Measurements from ENCODE around the gene USP6NL. TPM values are rescaled to one million over a fixed set of nuclear protein-coding genes. Genes with fewer than 3 reads are reported as not detected.

The USP6NL gene
- polyA plus RNA-seq, 3 donors = 3.2 to 8.8 (median 4.9) TPM

DNA sequence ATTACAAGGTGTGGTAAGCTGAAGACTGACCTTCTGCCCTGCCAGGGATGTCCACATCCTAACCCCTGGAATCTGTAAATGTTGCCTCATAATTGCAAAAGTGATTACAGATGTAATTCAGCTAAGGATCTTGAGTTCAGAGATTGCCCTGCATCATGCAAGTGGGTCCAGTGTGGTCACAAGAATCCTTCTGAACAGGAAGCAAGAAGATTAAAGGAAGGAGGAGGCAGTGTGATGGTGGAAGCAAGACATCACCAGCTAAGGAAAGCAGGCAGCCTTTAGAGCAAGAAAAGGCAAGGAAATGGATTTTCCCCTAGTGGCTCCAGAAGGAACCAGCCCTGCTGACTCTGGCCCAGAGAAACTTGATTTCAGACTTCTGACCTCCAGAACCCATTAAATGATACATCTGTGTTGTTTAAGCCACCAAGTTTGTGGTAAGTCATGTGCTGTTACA is 78.1 kb downstream of the USP6NL start:
- H3K27ac ChIP-seq (ENCODE audit: low read depth, low read length) = no peak overlapping the region

DNA sequence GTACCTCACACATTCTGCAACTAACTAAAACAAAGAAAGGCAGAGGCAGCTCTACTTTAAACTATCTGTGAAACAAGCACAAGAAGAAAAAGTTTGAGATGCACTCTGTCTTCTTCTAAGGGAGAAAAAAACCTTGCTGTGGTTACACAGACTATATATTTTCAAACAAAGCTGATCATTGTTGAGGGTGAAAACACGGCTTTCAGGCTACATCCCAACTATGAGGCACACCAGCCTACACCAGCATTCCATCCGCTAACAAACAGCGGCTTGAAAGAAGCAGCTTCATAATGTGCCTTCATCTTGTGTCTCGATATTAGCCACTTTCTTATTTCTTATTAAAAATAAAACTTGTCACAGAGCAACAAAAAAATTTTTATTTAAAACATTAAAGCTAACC is 79.1 kb downstream of the USP6NL start:
- no peak overlapping the region for H3K27ac ChIP-seq (ENCODE audit: low read depth, low read length)
- 65 to 72% (median 71%) methylated on average over 4 of the region's 4 CpGs for WGBS, 3 donors

DNA sequence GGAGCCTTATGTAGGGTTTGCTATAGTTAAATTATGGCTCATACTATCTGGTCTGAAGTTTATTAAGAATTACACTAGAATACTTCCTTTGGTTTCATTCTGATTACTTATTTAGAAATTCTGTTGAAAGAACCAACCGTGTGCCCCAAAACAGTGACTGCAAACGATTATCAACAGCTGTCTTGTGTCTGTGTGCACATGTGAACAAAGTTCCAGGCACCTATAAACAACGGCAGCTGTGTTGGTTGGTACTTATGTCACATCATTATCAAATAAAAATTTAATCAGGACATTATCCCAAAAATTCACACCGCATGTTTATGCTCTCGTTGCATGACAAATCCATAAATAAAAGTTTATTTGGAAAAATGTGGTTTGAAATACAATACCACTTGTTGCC is 80.6 kb downstream of the USP6NL start:
- no peak overlapping the region for H3K27ac ChIP-seq (ENCODE audit: low read depth, low read length)
- 49 to 78% (median 72%) methylated on average over 5 of the region's 5 CpGs for WGBS, 3 donors

DNA sequence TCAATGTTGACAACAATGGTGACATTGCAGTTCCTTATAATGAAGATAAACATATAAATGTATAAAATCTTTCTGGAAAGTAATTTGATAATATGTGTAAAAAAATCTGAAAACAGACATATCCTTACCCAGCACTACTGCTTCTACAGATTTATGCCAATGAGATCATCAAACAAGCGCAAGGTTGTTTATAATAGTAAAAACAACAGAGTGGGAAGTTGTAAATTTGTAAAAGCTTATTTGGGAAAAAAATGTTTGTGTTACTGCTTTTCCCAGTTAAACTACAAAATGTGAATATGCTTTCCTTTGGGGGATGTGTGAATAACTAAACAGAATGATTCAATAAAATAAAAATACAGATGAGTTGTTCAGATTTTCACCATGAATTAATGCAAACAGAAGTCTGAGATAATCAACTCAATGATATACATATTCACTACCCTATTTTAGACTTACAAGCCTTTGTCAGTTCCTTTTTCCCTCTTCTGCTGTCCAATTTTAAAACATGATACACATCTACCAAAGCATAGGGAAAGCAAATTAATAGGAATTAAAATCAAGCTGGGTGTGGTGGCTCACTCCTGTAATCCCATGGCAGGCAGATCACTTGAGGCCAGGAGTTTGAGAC is 82.1 kb downstream of the USP6NL start:
- H3K27ac ChIP-seq (ENCODE audit: low read depth, low read length) = no peak overlapping the region
- 90 to 100% (median 90%) methylated on average over 1 of the region's 1 CpG for WGBS, 3 donors

DNA sequence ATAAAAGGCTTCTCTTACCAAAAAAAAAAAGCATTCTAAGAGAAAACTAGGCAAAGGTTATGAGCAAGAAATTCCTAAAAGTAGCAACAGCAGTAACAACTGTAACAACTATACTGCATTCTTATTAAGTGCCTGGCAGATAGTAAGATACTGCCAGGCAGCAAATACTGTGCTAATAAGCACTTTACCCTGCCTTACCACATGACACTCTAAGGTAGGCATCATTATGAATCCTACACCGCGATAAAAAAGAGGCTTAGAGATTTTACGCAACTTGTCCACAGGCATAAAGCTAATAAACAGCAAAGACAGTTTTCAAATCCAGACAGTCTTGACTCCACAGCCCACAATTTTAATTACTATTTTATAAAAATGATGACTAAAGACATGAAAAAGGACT is 83.2 kb downstream of the USP6NL start:
- WGBS, 3 donors = 86 to 91% (median 87%) methylated on average over 3 of the region's 3 CpGs
- H3K27ac ChIP-seq (ENCODE audit: low read depth, low read length) = no peak overlapping the region

DNA sequence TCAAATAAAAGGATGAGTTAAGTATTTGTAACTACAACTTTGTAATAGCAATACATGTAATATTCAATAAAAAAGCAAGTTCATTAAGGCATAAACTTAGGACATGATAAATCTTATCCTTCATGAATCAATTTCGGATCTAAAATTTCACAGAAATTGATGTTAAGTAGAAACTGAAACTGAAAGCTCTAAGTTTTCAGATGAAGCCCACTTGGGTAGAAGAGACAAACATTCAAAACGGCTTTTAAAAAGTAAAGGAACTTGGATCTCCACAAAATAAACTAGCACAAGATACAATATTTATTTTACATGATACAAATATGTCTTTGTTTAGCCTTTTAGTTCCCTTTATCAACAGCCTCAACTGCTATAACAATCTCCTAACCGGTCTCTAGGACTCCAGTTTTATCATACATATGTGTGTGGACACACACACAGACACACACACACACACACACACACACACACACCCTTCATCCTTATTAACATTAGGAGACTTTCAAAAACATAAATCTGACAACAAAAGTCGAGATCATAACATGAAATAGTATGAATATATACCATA is 83.7 kb downstream of the USP6NL start:
- H3K27ac ChIP-seq (ENCODE audit: low read depth, low read length) = no peak overlapping the region
- 27 to 55% (median 31%) methylated on average over 4 of the region's 4 CpGs for WGBS, 3 donors

DNA sequence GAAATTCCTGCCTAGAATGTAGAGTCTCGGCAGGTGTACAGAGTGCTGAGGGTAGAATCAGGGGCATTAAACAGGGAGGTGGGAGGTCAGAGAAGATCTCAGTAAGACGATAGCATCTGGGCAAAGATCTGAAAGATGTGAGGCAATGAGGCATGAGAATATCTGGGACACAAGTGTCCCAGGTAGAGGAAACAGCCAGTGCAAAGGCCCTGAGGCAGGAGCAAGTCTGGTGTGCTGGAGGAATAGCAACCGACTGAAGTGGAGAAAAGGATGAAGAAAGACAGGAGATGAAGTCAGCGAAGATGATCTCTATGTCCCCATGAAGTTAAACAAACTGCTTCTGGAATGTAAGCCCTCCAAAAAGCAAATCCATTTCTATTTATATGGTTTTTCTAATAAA is 84.4 kb downstream of the USP6NL start:
- no peak overlapping the region for H3K27ac ChIP-seq (ENCODE audit: low read depth, low read length)
- 93 to 97% (median 95%) methylated on average over 4 of the region's 4 CpGs for WGBS, 3 donors

DNA sequence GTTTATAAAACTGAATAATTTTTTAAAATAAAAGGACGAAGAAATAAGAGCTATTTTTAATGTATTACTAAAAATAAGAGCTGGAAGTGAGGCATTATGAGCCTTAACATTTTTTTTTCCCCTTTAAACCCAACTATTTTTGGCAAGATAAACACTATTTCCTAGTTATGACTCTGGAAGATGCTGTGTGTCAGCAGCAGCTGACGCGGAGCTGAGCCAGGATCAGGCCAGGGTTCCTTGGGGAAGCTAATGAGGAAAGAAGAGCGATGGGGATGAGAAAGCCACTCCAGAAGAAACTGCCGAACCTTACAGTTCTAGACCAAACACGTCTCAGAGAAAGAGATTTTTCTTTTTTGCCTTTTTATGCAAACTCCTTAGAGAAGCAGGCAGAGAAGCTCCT is 85.9 kb downstream of the USP6NL start:
- WGBS, 3 donors = 60 to 78% (median 67%) methylated on average over 6 of the region's 6 CpGs
- H3K27ac ChIP-seq (ENCODE audit: low read depth, low read length) = no peak overlapping the region

DNA sequence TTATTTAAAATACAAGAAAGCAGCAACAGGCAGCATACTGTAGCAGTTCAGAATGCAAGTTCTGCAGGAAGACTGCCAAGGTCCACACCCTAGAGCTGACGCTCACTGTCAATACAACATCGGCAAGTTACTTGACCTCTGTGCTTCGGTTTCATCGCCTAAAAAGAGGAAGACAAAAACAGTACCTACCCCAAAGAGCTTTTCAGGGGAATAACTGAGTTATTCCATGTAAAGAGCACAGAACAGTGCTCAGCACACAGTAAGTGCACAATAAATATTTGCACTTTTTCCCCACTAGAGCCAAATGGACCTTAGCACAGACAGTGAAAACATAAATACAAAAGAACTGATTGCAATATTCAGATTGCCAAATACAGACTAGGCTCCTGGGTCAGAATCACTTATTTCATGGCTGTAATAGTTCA is 88.6 kb downstream of the USP6NL start:
- WGBS, 3 donors = 28 to 64% (median 53%) methylated on average over 4 of the region's 4 CpGs
- no peak overlapping the region for H3K27ac ChIP-seq (ENCODE audit: low read depth, low read length)

DNA sequence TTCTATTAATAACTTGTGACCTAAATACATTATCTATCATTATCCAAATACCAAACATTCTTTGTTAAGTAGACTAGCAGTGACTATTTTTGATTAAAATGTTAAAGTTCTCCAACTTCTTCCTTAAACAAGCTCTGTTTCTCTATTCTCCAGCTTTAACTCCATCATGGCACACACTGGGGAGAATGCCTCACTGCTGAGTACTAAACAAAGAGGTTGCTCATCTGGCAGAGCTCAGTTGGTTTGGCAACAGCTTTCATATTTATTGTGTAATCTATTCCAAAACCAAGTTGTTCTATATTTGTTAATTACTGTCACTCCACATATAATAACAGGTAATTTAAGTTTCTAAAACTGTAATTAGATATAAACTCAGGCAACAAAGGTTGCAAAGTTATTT is 89.6 kb downstream of the USP6NL start:
- no peak overlapping the region for H3K27ac ChIP-seq (ENCODE audit: low read depth, low read length)

DNA sequence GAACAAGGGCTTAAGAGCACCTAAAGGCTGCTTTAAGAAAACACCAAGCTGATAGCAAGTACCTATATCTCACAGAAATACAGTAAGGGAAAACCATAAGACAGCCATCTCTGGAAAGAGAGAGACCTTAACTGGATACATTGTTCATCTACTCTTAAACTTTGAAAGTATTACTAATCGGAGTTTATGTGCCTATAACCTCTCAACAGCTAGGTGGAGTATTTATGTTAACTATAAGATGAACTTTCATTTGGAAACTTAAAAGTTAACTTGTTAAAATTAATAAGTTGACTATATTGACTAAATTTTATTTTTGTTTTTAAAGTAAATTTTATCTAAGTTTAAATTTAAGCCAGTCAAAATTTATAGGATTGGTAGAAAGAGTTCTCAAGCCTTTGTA is 90.6 kb downstream of the USP6NL start:
- WGBS, 3 donors = 85 to 90% (median 88%) methylated on average over 1 of the region's 1 CpG
- H3K27ac ChIP-seq (ENCODE audit: low read depth, low read length) = no peak overlapping the region

DNA sequence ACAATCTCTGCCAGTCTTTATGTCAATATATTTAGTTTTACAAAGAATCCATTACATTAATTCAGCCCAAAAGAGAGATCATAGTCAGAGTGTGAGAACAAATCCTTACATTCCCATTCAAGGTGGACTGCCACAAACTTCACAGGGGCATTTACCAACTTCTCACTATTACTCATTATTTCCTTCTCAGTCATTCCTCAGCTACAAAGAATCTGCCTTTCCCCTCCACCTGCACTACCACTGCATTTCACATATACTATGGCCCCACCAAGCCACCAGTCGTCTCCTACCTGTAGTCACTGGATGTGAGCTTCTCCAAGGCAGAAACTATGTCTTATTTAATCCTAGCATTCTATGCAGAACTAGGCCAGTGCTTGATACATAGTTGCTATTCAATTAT is 94.3 kb downstream of the USP6NL start:
- 42 to 96% (median 92%) methylated on average over 1 of the region's 1 CpG for WGBS, 3 donors
- no peak overlapping the region for H3K27ac ChIP-seq (ENCODE audit: low read depth, low read length)

DNA sequence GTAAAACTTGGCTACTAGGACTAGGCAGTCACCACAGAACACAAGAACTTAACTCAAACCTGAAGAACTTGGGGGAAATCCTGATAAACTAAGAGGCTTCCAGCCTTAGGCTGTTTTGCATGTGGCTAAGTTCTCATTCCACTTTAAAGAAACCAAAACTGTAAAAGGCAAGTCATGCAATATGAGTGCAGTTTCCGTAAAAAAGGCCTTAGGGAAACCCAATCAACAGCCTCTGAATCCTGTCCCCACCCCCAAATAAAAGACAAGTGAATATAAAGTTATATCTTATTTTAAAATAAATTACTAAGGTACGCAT is 95.1 kb downstream of the USP6NL start:
- no peak overlapping the region for H3K27ac ChIP-seq (ENCODE audit: low read depth, low read length)
- WGBS, 3 donors = 74 to 84% (median 76%) methylated on average over 2 of the region's 2 CpGs

DNA sequence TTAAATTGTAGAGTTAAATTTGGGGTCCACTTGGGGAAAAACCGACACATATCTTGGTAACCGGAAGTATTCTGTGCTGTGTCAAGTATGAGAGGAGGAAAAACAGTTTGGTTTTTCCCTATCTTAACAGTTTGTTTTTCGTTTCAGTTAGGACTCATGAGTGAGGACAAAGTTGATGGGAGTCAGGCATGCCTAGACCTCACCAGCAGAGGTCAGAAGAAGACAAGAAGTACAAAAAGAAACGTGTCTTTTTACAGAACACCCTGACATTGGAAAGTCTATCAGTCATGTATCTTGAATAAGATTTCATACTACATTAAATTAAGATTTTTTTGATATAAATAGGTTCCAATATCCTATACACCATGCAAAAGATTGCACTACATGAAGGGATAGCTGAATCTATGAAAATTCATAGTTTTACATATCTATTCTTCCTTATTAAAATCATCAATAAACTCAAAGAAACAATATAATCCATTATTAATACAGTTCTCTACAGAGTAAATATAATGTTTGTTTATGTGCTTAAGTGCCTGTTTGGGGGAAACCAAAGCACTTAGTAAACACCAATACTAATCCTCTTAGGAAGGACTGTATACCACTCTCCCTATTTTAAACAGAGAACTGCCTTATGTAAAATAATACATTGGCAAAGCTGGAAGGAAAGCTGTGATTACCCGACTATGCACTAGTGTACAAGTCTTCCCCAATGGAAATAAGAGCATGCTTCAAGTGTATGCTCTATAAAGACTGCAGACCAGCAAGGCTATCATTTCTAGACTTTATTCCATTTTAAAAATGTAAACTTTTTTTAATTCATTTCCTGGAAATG is 95.6 kb downstream of the USP6NL start:
- WGBS, 3 donors = 13 to 14% (median 13%) methylated on average over 5 of the region's 5 CpGs
- H3K27ac ChIP-seq (ENCODE audit: low read depth, low read length) = no peak overlapping the region

DNA sequence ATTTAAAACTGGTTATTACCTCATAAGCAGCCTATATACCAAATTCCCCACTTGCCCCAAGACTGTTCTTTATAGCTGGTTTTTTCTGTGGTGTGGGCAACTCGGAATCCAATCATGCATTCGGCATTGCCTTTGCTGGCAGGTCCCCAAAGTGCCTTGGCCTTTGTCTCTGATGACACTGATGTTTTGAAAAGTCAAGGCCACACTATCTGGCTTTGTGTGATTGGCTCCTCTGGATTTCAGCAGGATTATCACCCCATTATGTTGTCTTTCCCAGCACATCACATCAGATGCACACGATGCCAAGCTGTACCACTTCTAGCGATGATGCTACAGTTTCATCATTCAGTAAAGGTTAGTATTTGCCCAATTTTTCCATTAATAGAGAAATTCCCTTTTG is 97.7 kb downstream of the USP6NL start:
- 90 to 96% (median 95%) methylated on average over 4 of the region's 4 CpGs for WGBS, 3 donors
- H3K27ac ChIP-seq (ENCODE audit: low read depth, low read length) = no peak overlapping the region

DNA sequence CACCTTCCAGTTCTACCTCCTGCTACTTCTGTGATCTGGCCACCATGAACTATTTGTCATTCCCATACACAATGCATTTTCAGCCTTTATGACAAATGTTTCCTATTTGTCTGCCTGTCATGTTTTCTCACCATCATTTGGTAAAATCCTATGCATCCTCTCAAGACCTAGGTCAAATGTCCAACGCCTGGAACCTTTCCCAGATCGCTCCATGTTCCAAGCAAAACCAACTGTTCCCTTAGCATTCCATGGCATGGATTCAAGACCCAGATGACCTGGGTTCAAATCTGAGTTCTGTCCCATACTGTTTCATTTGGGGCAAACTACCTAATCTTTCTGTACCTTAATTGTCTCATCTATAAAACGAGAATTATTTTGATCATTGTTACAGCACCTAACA is 98.9 kb downstream of the USP6NL start:
- 89 to 93% (median 91%) methylated on average over 3 of the region's 3 CpGs for WGBS, 3 donors

DNA sequence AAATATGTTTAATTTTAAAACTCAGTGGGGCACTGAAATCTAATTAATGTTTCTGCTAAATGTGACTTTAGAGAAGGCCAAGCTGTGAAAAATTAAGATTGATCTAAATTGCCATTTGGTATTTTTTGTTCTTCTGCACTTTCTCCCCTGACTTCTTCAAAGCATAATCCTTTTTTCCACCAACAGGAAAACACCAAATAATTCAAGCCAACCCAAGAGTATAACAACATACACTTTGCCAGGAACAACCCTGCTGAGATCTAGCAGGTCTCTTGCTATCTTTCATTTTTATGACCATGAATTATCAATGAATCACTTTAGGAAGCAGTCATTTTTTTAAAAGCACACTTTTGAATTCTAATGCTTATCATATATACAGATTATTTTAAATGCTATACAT is 100.1 kb downstream of the USP6NL start:
- no peak overlapping the region for H3K27ac ChIP-seq (ENCODE audit: low read depth, low read length)

More for the DNA sequence above, 98.9 kb downstream of the USP6NL start:
- no peak overlapping the region for H3K27ac ChIP-seq (ENCODE audit: low read depth, low read length)

DNA sequence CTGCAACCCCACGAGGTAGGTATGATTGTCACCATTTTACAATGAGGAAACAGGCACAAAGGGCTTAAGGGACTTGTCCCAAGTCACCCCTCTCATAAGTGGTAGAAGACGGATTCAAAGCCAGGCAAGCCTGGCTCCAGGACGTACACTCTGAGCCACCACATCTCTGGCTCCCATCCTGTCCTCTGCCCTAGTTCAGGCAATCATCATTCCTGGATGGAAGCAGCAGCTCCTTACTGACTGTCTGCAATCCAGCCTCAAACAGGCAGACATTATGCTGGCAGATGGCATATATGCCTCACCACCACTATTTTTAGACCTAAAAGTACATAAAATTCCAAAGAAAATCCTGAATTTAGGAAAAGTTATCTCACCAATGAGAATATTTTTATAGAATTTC is 100.7 kb downstream of the USP6NL start:
- WGBS, 3 donors = 76 to 79% (median 77%) methylated on average over 3 of the region's 3 CpGs
- no peak overlapping the region for H3K27ac ChIP-seq (ENCODE audit: low read depth, low read length)

DNA sequence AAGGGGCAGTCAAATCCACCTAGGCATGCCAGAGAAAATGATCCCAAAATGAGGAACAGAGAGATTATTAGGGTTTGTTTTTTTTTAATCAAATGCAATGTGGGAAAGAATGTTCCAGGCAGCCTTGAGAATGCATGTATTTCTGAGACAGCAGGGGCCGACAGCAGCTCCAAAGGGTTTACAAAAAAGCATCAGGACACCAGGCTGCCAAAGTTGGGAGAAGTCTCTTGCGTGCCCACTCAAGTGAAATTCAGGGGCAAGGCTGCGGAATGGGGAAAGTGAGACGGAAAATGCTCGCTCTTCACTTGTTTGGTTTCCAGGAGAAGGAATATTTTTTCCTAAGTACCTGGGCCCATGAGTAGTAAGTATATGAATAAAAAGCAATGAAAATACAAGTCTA is 101.2 kb downstream of the USP6NL start:
- no peak overlapping the region for H3K27ac ChIP-seq (ENCODE audit: low read depth, low read length)
- 84 to 96% (median 92%) methylated on average over 5 of the region's 5 CpGs for WGBS, 3 donors

DNA sequence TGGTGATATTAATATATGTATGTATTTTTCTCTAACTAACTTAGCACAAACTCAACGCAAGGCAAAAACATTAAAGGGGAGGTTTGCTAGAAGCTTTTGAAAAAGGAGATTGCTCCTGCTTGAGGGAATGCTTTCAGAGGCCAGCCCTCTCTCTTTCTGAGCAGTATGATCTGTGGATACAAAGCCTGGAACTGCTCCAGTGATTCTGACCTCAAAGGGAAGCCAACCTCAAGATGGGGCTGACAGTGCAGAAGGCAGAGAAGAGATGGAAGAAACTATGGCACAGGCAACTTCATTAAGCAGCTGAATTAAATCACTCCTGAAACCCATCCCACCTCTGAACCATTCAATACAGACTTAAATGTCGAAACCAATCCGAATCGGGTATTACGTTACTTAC is 102.4 kb downstream of the USP6NL start:
- 93 to 97% (median 95%) methylated on average over 5 of the region's 5 CpGs for WGBS, 3 donors
- H3K27ac ChIP-seq (ENCODE audit: low read depth, low read length) = no peak overlapping the region
